Measurements from ENCODE around the gene DCAF7. TPM values are rescaled to one million over a fixed set of nuclear protein-coding genes. Genes with fewer than 3 reads are reported as not detected.

The DCAF7 gene
- total RNA-seq, 2 donors from 2014 or later, result 48.4 to 48.6 TPM

- intact Hi-C loops (cut with DNase I), result loop anchor here (5.0 kb wide), 1 partner anchor 183 kb away; no protein-coding TSS in a partner anchor
These were observed 59.7 kb downstream of the DCAF7 start for GRCh38 chr17:63609816-63610573.

GRCh38 chr17:63610854-63611253, 60.6 kb downstream of the DCAF7 start:
- DNase-seq (ENCODE audit: low spot score), result no peak
- intact Hi-C loops (cut with DNase I), result loop anchor here (5.0 kb wide), 1 partner anchor 184 kb away; no protein-coding TSS in a partner anchor

More at GRCh38 chr17:63609816-63610573, 59.7 kb downstream of the DCAF7 start:
- DNase-seq (ENCODE audit: low spot score), result no peak

- no peak for DNase-seq (ENCODE audit: low spot score)
- intact Hi-C loops (cut with DNase I), result loop anchor here (5.0 kb wide), 1 partner anchor 184 kb away; no protein-coding TSS in a partner anchor
These were observed 61.1 kb downstream of the DCAF7 start for GRCh38 chr17:63611354-63611753.

GRCh38 chr17:63613663-63614062, 63.4 kb downstream of the DCAF7 start:
- intact Hi-C loops (cut with DNase I), result loop anchor here (5.0 kb wide), 1 partner anchor 186 kb away; no protein-coding TSS in a partner anchor
- no peak for DNase-seq (ENCODE audit: low spot score)

GRCh38 chr17:63621229-63621683, 71.0 kb downstream of the DCAF7 start:
- DNase-seq (ENCODE audit: low spot score), result no peak
- intact Hi-C loops (cut with DNase I), result no loop called here

- peak; percentile 99 for DNase-seq (ENCODE audit: low spot score)
These were observed 71.7 kb downstream of the DCAF7 start, which contains the start of gene MAP3K3 for GRCh38 chr17:63621684-63622573. Gene MAP3K3, plus strand, starts transcription at chr17:63622417. Its CDS starts 343 bp downstream, at chr17:63622760.

GRCh38 chr17:63622574-63623390, 72.5 kb downstream of the DCAF7 start:
- DNase-seq (ENCODE audit: low spot score), result peak; percentile 93
- intact Hi-C loops (cut with DNase I), result no loop called here

More at GRCh38 chr17:63621684-63622573, 71.7 kb downstream of the DCAF7 start, which contains the start of gene MAP3K3:
- intact Hi-C loops (cut with DNase I), result no loop called here

- no peak for DNase-seq (ENCODE audit: low spot score)
- intact Hi-C loops (cut with DNase I), result no loop called here
These were observed 73.7 kb downstream of the DCAF7 start for GRCh38 chr17:63623786-63624530.

- intact Hi-C loops (cut with DNase I), result no loop called here
- DNase-seq (ENCODE audit: low spot score), result no peak
These were observed 74.2 kb downstream of the DCAF7 start for GRCh38 chr17:63624531-63624880.

- no peak for DNase-seq (ENCODE audit: low spot score)
- intact Hi-C loops (cut with DNase I), result no loop called here
These were observed 76.4 kb downstream of the DCAF7 start for GRCh38 chr17:63626551-63627180.

GRCh38 chr17:63629627-63630026, 79.3 kb downstream of the DCAF7 start:
- DNase-seq (ENCODE audit: low spot score), result no peak
- intact Hi-C loops (cut with DNase I), result no loop called here

GRCh38 chr17:63631062-63631461, 80.8 kb downstream of the DCAF7 start:
- intact Hi-C loops (cut with DNase I), result no loop called here
- no peak for DNase-seq (ENCODE audit: low spot score)

GRCh38 chr17:63631626-63632025, 81.3 kb downstream of the DCAF7 start:
- no peak for DNase-seq (ENCODE audit: low spot score)
- intact Hi-C loops (cut with DNase I), result no loop called here

GRCh38 chr17:63633742-63634141, 83.5 kb downstream of the DCAF7 start:
- no peak for DNase-seq (ENCODE audit: low spot score)
- intact Hi-C loops (cut with DNase I), result no loop called here

- intact Hi-C loops (cut with DNase I), result no loop called here
These were observed 83.9 kb downstream of the DCAF7 start for GRCh38 chr17:63634163-63634562.

GRCh38 chr17:63634816-63635215, 84.5 kb downstream of the DCAF7 start:
- DNase-seq (ENCODE audit: low spot score), result no peak
- intact Hi-C loops (cut with DNase I), result no loop called here

More at GRCh38 chr17:63634163-63634562, 83.9 kb downstream of the DCAF7 start:
- DNase-seq (ENCODE audit: low spot score), result no peak

- intact Hi-C loops (cut with DNase I), result no loop called here
- no peak for DNase-seq (ENCODE audit: low spot score)
These were observed 85.0 kb downstream of the DCAF7 start for GRCh38 chr17:63635290-63635689.

- intact Hi-C loops (cut with DNase I), result no loop called here
- no peak for DNase-seq (ENCODE audit: low spot score)
These were observed 85.5 kb downstream of the DCAF7 start for GRCh38 chr17:63635787-63636186.

All from posterior vena cava (tissue), 2 donors.